Sigmoid colon (tissue), 7 donors: ENCODE results near the gene OSTC. TPM values are rescaled to one million over a fixed set of nuclear protein-coding genes. Genes with fewer than 3 reads are reported as not detected.

Experiments
- DNase-seq: peaks from one replicate; pipeline ENCODE4 v3.0.0-alpha.2; 2019
- H3K27ac ChIP-seq, 4 donors: fragments of 200-600 bp; sonication (generic); one replicate each; pipeline ENCODE4 v1.5.1; 2016 to 2019; ENCODE audit warnings: mild to moderate bottlenecking in 1 of 4
- H3K27me3 ChIP-seq, 3 donors: fragments of 200-600 bp; sonication (generic); one replicate each; pipeline ENCODE4 v1.5.1; 2019; ENCODE audit warnings: mild to moderate bottlenecking in 1 of 3
- H3K36me3 ChIP-seq, 4 donors: fragments of 200-600 bp; sonication (generic); one replicate each; pipeline ENCODE4 v1.5.1; 2016 to 2019
- H3K4me1 ChIP-seq, 4 donors: fragments of 200-600 bp; sonication (generic); one replicate each; pipeline ENCODE4 v1.5.1; 2017 to 2019
- H3K4me3 ChIP-seq, 4 donors: fragments of 200-600 bp; sonication (generic); one replicate each; pipeline ENCODE4 v1.5.1; 2017 to 2019; ENCODE audit warnings: mild to moderate bottlenecking in 2 of 4, moderate library complexity in 1 of 4
- H3K9me3 ChIP-seq, 4 donors: fragments of 200-600 bp in 3 of 4; sonication (generic) in 3 of 4; one replicate each; pipeline versions ENCODE4 v1.5.1 to v1.6.1; 2013 to 2019
- CTCF ChIP-seq, 4 experiments: fragments of 450-650 bp in 3 of 4; fragments of 200-600 bp in 1 of 4; IDR thresholded peaks; one replicate each; pipeline ENCODE4 v1.5.1; 2016 to 2019; ENCODE audit warnings: antibody characterized with exemption in 4 of 4, mild to moderate bottlenecking in 3 of 4, moderate library complexity in 2 of 4
- EP300 ChIP-seq, 4 donors: sonication (generic); formaldehyde crosslinking; IDR thresholded peaks; one replicate each; pipeline ENCODE4 v1.6.1; 2017; ENCODE audit warnings: antibody characterized with exemption in 4 of 4
- POLR2A ChIP-seq, 2 donors: fragments of 450-650 bp; IDR thresholded peaks; one replicate each; pipeline ENCODE4 v1.6.1; 2016; ENCODE audit warnings: antibody characterized with exemption in 2 of 2, mild to moderate bottlenecking in 2 of 2, moderate library complexity in 2 of 2
- POLR2AphosphoS5 ChIP-seq, 4 donors: sonication (generic); formaldehyde crosslinking; IDR thresholded peaks; one replicate each; pipeline ENCODE4 v1.6.1; 2017; ENCODE audit warnings: antibody characterized with exemption in 4 of 4
- WGBS, 2 donors: extraction: QIAGEN DNeasy Blood & Tissue Kit; methylation state at CpG; one replicate each; pipeline ENCODE4 v1.1.7; 2013; 5-methylcytosine and 5-hydroxymethylcytosine counted together
- intact Hi-C: fragments of 100-400 bp; cut with DNase I; formaldehyde crosslinking; loops from one replicate; pipeline ENCODE4 v1.15.1; 2023
- polyA plus RNA-seq, 3 donors: library from polyadenylated mRNA; stranded (reverse); fragments of 200-250 nt; gene quantifications; one replicate each; pipeline ENCODE4 v1.2.3, GENCODE V29; 2013
- total RNA-seq, 4 donors: library from RNA; depleted of rRNA; stranded (reverse); fragments of >200 nt; gene quantifications; one replicate each; pipeline ENCODE4 v1.1.0, GENCODE V29; 2016
- donor health status: healthy with polysubstance abuse.
- donor health status: Bipolar disorder and iron deficiency.
- donor health status: healthy.

The OSTC gene
- total RNA-seq (10 to 100 TPM; 52.6 to 80.4 (median 75.4) TPM), polyA plus RNA-seq (100 to 1,000 TPM in 1 of 3 donors, 10 to 100 TPM in 2; 79.8 to 142 (median 85.9) TPM)

GRCh38 chr4:108650212-108651013 is at the start of gene OSTC:
Gene OSTC (plus strand): TSS chr4:108650599. CDS start chr4:108650656, 57 bp downstream.
- H3K4me1 ChIP-seq = peaks cover 0 to 35% (median 23%) of the 10 kb centered on the region in 4 donors
- peak within 1 kb of the TSS; percentile 61 to 83 (median 82) for H3K4me3 ChIP-seq
- intact Hi-C loops = loop anchor here (2.0 kb wide), 1 partner anchor 30 kb away; the partner anchor contains the start of gene RPL34
- H3K27me3 ChIP-seq = no peaks in the 10 kb centered on the region
- peak; percentile 98 for DNase-seq
- TF ChIP-seq POLR2A (IDR thresholded peaks at IDR 0.05) = peak; percentile 40 to 43
- no peak for TF ChIP-seq CTCF (IDR thresholded peaks at IDR 0.05)
- TF ChIP-seq POLR2AphosphoS5 (IDR thresholded peaks at IDR 0.05) = peak; percentile 64 to 85 (median 82)
- no peak for TF ChIP-seq EP300 (IDR thresholded peaks at IDR 0.05)
- no peaks in the 10 kb centered on the region for H3K36me3 ChIP-seq
- H3K27ac ChIP-seq = peak within 1 kb of the TSS; percentile 81 to 88 (median 84)
- 0% methylated on average over 45 of the region's 45 CpGs for WGBS, 2 donors
- H3K9me3 ChIP-seq = no peaks in the 10 kb centered on the region

- Histone ChIP-seq H3K4me3 (no peak overlapping the region), H3K9me3 (no peaks in the 10 kb centered on the region), H3K27ac (no peak overlapping the region), H3K36me3 (no peaks in the 10 kb centered on the region), H3K27me3 (no peaks in the 10 kb centered on the region), H3K4me1 (no peaks in the 10 kb centered on the region)
- intact Hi-C loops = no loop called here
- 53 to 74% methylated on average over 3 of the region's 3 CpGs for WGBS, 2 donors
- no peak for DNase-seq
- TF ChIP-seq EP300 (IDR thresholded peaks at IDR 0.05) (no peak), POLR2A (IDR thresholded peaks at IDR 0.05) (no peak), POLR2AphosphoS5 (IDR thresholded peaks at IDR 0.05) (no peak)
These were observed 49.3 kb upstream of the OSTC start for GRCh38 chr4:108601106-108601505.

GRCh38 chr4:108601532-108601931 is 48.9 kb upstream of the OSTC start:
- no peak for DNase-seq
- Histone ChIP-seq H3K27me3 (no peaks in the 10 kb centered on the region), H3K36me3 (no peaks in the 10 kb centered on the region), H3K4me3 (no peak overlapping the region), H3K4me1 (no peaks in the 10 kb centered on the region), H3K9me3 (no peaks in the 10 kb centered on the region), H3K27ac (no peak overlapping the region)
- TF ChIP-seq POLR2AphosphoS5 (IDR thresholded peaks at IDR 0.05) = no peak
- TF ChIP-seq CTCF (IDR thresholded peaks at IDR 0.05) = no peak
- TF ChIP-seq POLR2A (IDR thresholded peaks at IDR 0.05) = no peak
- no peak for TF ChIP-seq EP300 (IDR thresholded peaks at IDR 0.05)
- 71 to 81% methylated on average over 1 of the region's 1 CpG for WGBS, 2 donors
- intact Hi-C loops = no loop called here

GRCh38 chr4:108602163-108602562 is 48.2 kb upstream of the OSTC start:
- Histone ChIP-seq H3K4me3 (no peak overlapping the region), H3K36me3 (no peaks in the 10 kb centered on the region), H3K4me1 (no peaks in the 10 kb centered on the region), H3K27me3 (no peaks in the 10 kb centered on the region), H3K27ac (no peak overlapping the region), H3K9me3 (no peaks in the 10 kb centered on the region)
- DNase-seq = no peak
- intact Hi-C loops = no loop called here
- TF ChIP-seq POLR2A (IDR thresholded peaks at IDR 0.05) (no peak), POLR2AphosphoS5 (IDR thresholded peaks at IDR 0.05) (no peak), EP300 (IDR thresholded peaks at IDR 0.05) (no peak), CTCF (IDR thresholded peaks at IDR 0.05) (no peak)
- WGBS, 2 donors = 83 to 88% methylated on average over 3 of the region's 3 CpGs

- DNase-seq = no peak
- Histone ChIP-seq H3K36me3 (no peaks in the 10 kb centered on the region), H3K9me3 (no peaks in the 10 kb centered on the region), H3K4me3 (no peak overlapping the region), H3K27me3 (no peaks in the 10 kb centered on the region), H3K27ac (no peak overlapping the region), H3K4me1 (no peaks in the 10 kb centered on the region)
- WGBS, 2 donors = 86 to 97% methylated on average over 4 of the region's 4 CpGs
- TF ChIP-seq CTCF (IDR thresholded peaks at IDR 0.05) (no peak), POLR2A (IDR thresholded peaks at IDR 0.05) (no peak), EP300 (IDR thresholded peaks at IDR 0.05) (no peak), POLR2AphosphoS5 (IDR thresholded peaks at IDR 0.05) (no peak)
- intact Hi-C loops = no loop called here
These were observed 43.2 kb upstream of the OSTC start for GRCh38 chr4:108607079-108607815.
